ENCODE results near the gene CMIP. TPM values are rescaled to one million over a fixed set of nuclear protein-coding genes. Genes with fewer than 3 reads are reported as not detected.

The CMIP gene
- total RNA-seq, 4 donors from 2014 or later: 16.7 to 104 (median 43.6) TPM

GRCh38 chr16:81608523-81609209, 164.1 kb downstream of the CMIP start:
- intact Hi-C loops (cut with DNase I; ENCODE audit: low total_unique reads): no loop called here
- H3K27ac ChIP-seq: peak overlapping the region in 1 of 2 donors; percentile 79
- DNase-seq: no peak
- no peak overlapping the region for H3K4me3 ChIP-seq
- no peaks in the 10 kb centered on the region for H3K27me3 ChIP-seq
- no peaks in the 10 kb centered on the region for H3K36me3 ChIP-seq
- H3K4me1 ChIP-seq: peaks cover 0 to 7% of the 10 kb centered on the region in 2 donors
- TF ChIP-seq POLR2A (IDR thresholded peaks at IDR 0.05): no peak
- no peak for TF ChIP-seq CTCF (IDR thresholded peaks at IDR 0.05)
- no peaks in the 10 kb centered on the region for H3K9me3 ChIP-seq

- no peak for DNase-seq
- intact Hi-C loops (cut with DNase I; ENCODE audit: low total_unique reads): no loop called here
- Histone ChIP-seq H3K9me3 (no peaks in the 10 kb centered on the region), H3K36me3 (no peaks in the 10 kb centered on the region), H3K4me3 (no peak overlapping the region), H3K27me3 (no peaks in the 10 kb centered on the region), H3K27ac (peak overlapping the region; percentile 54 to 79), H3K4me1 (peaks cover 0 to 7% of the 10 kb centered on the region in 2 donors)
- TF ChIP-seq CTCF (IDR thresholded peaks at IDR 0.05) (no peak), POLR2A (IDR thresholded peaks at IDR 0.05) (no peak)
Observed at GRCh38 chr16:81609323-81609892, 164.8 kb downstream of the CMIP start.

- peaks cover 0 to 7% of the 10 kb centered on the region in 2 donors for H3K4me1 ChIP-seq
- H3K4me3 ChIP-seq: no peak overlapping the region
- no peaks in the 10 kb centered on the region for H3K9me3 ChIP-seq
- no peaks in the 10 kb centered on the region for H3K36me3 ChIP-seq
- intact Hi-C loops (cut with DNase I; ENCODE audit: low total_unique reads): no loop called here
- DNase-seq: peak; percentile 66 to 83
- no peak for TF ChIP-seq POLR2A (IDR thresholded peaks at IDR 0.05)
- no peak for TF ChIP-seq CTCF (IDR thresholded peaks at IDR 0.05)
- peak overlapping the region; percentile 54 to 79 for H3K27ac ChIP-seq
- H3K27me3 ChIP-seq: no peaks in the 10 kb centered on the region
Observed at GRCh38 chr16:81610144-81610842, 165.7 kb downstream of the CMIP start.

GRCh38 chr16:81610936-81611335, 166.3 kb downstream of the CMIP start:
- peak overlapping the region; percentile 54 to 79 for H3K27ac ChIP-seq
- TF ChIP-seq CTCF (IDR thresholded peaks at IDR 0.05) (no peak), POLR2A (IDR thresholded peaks at IDR 0.05) (no peak)

GRCh38 chr16:81611721-81612120, 167.1 kb downstream of the CMIP start:
- intact Hi-C loops (cut with DNase I; ENCODE audit: low total_unique reads): no loop called here
- H3K4me3 ChIP-seq: no peak overlapping the region

More at GRCh38 chr16:81610936-81611335, 166.3 kb downstream of the CMIP start:
- no peaks in the 10 kb centered on the region for H3K36me3 ChIP-seq
- DNase-seq: no peak
- intact Hi-C loops (cut with DNase I; ENCODE audit: low total_unique reads): no loop called here
- H3K9me3 ChIP-seq: no peaks in the 10 kb centered on the region
- no peaks in the 10 kb centered on the region for H3K27me3 ChIP-seq
- no peak overlapping the region for H3K4me3 ChIP-seq
- peaks cover 0 to 7% of the 10 kb centered on the region in 2 donors for H3K4me1 ChIP-seq

More at GRCh38 chr16:81611721-81612120, 167.1 kb downstream of the CMIP start:
- Histone ChIP-seq H3K9me3 (no peaks in the 10 kb centered on the region), H3K27me3 (no peaks in the 10 kb centered on the region), H3K4me1 (peaks cover 0 to 7% of the 10 kb centered on the region in 2 donors), H3K27ac (peak overlapping the region; percentile 54 to 79), H3K36me3 (no peaks in the 10 kb centered on the region)
- no peak for TF ChIP-seq POLR2A (IDR thresholded peaks at IDR 0.05)
- no peak for TF ChIP-seq CTCF (IDR thresholded peaks at IDR 0.05)
- no peak for DNase-seq
